Loucy (cell line): ENCODE data around the gene COL8A1.

ENCODE experiments used
- H2AFZ ChIP-seq: fragments of 200-600 bp; sonication (generic); 2 replicates; pipeline ENCODE4 v1.6.0; 2016; ENCODE audit warnings: antibody characterized with exemption, mild to moderate bottlenecking, low read length, moderate library complexity
- H3F3A ChIP-seq: fragments of 200-600 bp; 2 replicates; pipeline ENCODE4 v1.6.0; 2016; ENCODE audit warnings: antibody characterized with exemption, low read depth, mild to moderate bottlenecking
- H3K27me3 ChIP-seq: fragments of 200-600 bp; sonication (generic); 2 replicates; pipeline ENCODE4 v1.6.1; 2014; ENCODE audit warnings: low read length, mild to moderate bottlenecking; ENCODE audit not compliant: insufficient read depth, poor library complexity, severe bottlenecking
- H3K36me3 ChIP-seq: fragments of 200-600 bp; sonication (generic); 2 replicates; pipeline ENCODE4 v1.6.1; 2016; ENCODE audit warnings: low read length; ENCODE audit not compliant: insufficient read depth
- H3K4me1 ChIP-seq: fragments of 200-600 bp; sonication (generic); 2 replicates; pipeline ENCODE4 v1.5.1; 2014; ENCODE audit warnings: low read length, mild to moderate bottlenecking; ENCODE audit not compliant: insufficient read depth, poor library complexity, severe bottlenecking
- H3K4me2 ChIP-seq: fragments of 200-600 bp; sonication (generic); 2 replicates; pipeline ENCODE4 v1.6.0; 2014; ENCODE audit warnings: antibody characterized with exemption, low read length, low read depth, mild to moderate bottlenecking; ENCODE audit not compliant: poor library complexity, severe bottlenecking
- H3K4me3 ChIP-seq: fragments of 200-600 bp; sonication (generic); 2 replicates; pipeline ENCODE4 v1.5.1; 2014; ENCODE audit warnings: low read length, mild to moderate bottlenecking, mixed read lengths; ENCODE audit not compliant: poor library complexity, severe bottlenecking
- H3K79me2 ChIP-seq: fragments of 200-600 bp; sonication (generic); 2 replicates; pipeline ENCODE4 v1.6.1; 2014; ENCODE audit warnings: low read length; ENCODE audit not compliant: insufficient read depth
- H3K9ac ChIP-seq: fragments of 200-600 bp; sonication (generic); 2 replicates; pipeline ENCODE4 v1.6.0; 2014; ENCODE audit warnings: mild to moderate bottlenecking, low read depth, low read length, moderate library complexity; ENCODE audit not compliant: poor library complexity, severe bottlenecking
- H3K9me2 ChIP-seq: fragments of 200-600 bp; sonication (generic); replicated peaks from 2 replicates; pipeline ENCODE4 v1.6.1; 2016; ENCODE audit warnings: low read depth, low read length, mixed read lengths
- H3K9me3 ChIP-seq: fragments of 200-600 bp; sonication (generic); 2 replicates; pipeline ENCODE4 v1.6.1; 2014; ENCODE audit warnings: mild to moderate bottlenecking, antibody characterized with exemption, low read length, low read depth; ENCODE audit not compliant: insufficient read depth
- H4K20me1 ChIP-seq: fragments of 200-600 bp; sonication (generic); 2 replicates; pipeline ENCODE4 v1.6.0; 2014; ENCODE audit warnings: antibody characterized with exemption, low read length, mild to moderate bottlenecking; ENCODE audit not compliant: insufficient read depth, poor library complexity, severe bottlenecking
- EZH2phosphoT487 ChIP-seq: fragments of 200-600 bp; IDR thresholded peaks from 2 replicates; pipeline ENCODE4 v1.6.1; 2018; ENCODE audit warnings: antibody characterized with exemption, mild to moderate bottlenecking, moderate library complexity, borderline replicate concordance
- TF ChIP-seq, protein P1 (sequence below): fragments of 200-600 bp; sonication (generic); conservative IDR thresholded peaks from 2 replicates; pipeline ENCODE4 v1.5.1; 2014; ENCODE audit warnings: mild to moderate bottlenecking, antibody characterized with exemption, low read length

The COL8A1 gene

DNA sequence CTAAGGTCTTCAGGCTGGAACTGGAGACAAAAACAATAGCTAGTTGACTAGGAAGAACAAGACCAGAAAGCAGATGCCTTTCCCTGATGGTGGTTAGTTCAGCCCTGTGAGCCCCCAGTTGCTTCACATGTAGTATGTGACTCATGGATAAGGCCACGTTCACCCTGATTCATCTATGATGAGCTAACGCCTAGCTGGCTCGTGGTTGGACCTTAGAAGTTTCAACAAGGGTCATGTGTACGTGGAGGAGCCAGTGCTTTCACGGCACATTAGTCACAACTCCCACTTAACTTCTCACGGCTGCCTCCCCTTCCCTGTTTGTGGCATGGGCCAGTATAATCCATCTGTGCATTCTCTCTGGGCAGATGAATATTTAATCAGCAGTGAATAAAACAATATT is 20.6 kb downstream of the COL8A1 start:
- Histone ChIP-seq H3K36me3 (no peaks in the 10 kb centered on the region), H3K4me2 (no peak overlapping the region), H3K9me2 (no peaks in the 10 kb centered on the region), H3K4me1 (no peaks in the 10 kb centered on the region), H3K27me3 (no peaks in the 10 kb centered on the region), H3K79me2 (no peaks in the 10 kb centered on the region), H4K20me1 (no peaks in the 10 kb centered on the region), H3F3A (no peaks in the 10 kb centered on the region), H3K9me3 (no peaks in the 10 kb centered on the region), H3K9ac (no peak overlapping the region), H3K4me3 (no peak overlapping the region), H2AFZ (no peak overlapping the region)
- TF ChIP-seq, protein P1, sequence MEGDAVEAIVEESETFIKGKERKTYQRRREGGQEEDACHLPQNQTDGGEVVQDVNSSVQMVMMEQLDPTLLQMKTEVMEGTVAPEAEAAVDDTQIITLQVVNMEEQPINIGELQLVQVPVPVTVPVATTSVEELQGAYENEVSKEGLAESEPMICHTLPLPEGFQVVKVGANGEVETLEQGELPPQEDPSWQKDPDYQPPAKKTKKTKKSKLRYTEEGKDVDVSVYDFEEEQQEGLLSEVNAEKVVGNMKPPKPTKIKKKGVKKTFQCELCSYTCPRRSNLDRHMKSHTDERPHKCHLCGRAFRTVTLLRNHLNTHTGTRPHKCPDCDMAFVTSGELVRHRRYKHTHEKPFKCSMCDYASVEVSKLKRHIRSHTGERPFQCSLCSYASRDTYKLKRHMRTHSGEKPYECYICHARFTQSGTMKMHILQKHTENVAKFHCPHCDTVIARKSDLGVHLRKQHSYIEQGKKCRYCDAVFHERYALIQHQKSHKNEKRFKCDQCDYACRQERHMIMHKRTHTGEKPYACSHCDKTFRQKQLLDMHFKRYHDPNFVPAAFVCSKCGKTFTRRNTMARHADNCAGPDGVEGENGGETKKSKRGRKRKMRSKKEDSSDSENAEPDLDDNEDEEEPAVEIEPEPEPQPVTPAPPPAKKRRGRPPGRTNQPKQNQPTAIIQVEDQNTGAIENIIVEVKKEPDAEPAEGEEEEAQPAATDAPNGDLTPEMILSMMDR: no peak
- no peak for TF ChIP-seq EZH2phosphoT487

DNA sequence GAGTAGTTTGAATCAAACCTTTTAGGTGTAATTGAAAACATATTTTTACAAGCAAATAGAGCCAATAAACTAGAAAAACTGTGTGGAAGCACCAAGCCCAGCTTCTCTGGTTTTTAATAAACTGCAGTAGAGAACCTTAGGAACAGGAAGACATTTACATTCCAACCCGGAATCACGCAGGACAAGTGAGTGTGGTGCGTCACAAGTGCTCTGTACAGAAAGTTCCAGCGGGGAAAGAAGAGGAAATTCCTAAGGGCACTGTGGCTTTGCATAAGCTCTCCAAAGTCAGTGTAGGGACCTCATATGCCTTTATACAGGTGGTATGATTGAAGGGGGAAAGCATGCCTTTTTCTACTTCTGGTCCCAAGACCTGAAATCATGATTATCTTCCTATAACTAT is 21.6 kb downstream of the COL8A1 start:
- no peak overlapping the region for H2AFZ ChIP-seq
- no peaks in the 10 kb centered on the region for H3K27me3 ChIP-seq
- H3F3A ChIP-seq: no peaks in the 10 kb centered on the region
- H3K36me3 ChIP-seq: no peaks in the 10 kb centered on the region
- H3K9me2 ChIP-seq: no peaks in the 10 kb centered on the region
- no peak overlapping the region for H3K9ac ChIP-seq
- no peaks in the 10 kb centered on the region for H3K9me3 ChIP-seq
- no peaks in the 10 kb centered on the region for H4K20me1 ChIP-seq
- no peak overlapping the region for H3K4me2 ChIP-seq
- TF ChIP-seq EZH2phosphoT487: no peak
- TF ChIP-seq, protein P1: no peak
- no peak overlapping the region for H3K4me3 ChIP-seq
- no peaks in the 10 kb centered on the region for H3K79me2 ChIP-seq
- H3K4me1 ChIP-seq: no peaks in the 10 kb centered on the region

DNA sequence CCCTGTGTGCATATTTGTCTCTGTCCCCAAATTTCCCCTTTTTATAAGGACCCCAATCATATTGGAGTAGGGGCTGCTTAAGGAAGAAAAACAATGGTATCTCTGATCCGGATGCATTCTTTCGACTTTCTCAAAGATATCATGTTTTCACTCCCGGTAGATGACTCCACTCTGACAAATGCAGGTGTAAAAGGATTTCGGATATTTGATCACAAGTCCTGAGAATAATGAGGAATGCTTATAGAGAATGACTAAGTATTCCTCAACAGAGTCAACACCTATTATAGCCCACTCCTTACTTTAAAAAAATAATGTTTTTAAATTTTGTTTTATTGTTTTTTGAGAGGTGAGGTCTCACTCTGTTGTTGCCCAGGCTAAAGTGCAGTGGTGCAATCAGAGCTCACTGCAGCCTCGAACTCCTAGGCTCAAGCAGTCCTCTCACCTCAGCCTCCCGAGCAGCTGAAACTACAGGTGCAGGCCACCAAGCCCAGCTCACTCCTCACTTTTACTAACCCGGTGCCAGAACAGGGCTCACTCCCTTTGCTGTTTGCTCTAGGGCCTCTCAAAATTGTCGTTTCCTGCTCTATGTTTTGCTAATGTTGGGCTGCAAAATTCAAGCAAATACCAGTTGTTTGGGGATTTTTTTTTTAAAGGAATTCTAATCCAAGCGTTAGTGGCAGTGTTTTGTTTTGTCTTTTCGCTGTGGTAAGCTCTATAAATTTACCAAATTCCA is 24.6 kb downstream of the COL8A1 start:
- Histone ChIP-seq H3F3A (no peaks in the 10 kb centered on the region), H3K9me3 (no peaks in the 10 kb centered on the region), H3K36me3 (no peaks in the 10 kb centered on the region), H3K4me1 (no peaks in the 10 kb centered on the region), H2AFZ (no peak overlapping the region), H3K4me3 (no peak overlapping the region), H3K9ac (no peak overlapping the region), H3K79me2 (no peaks in the 10 kb centered on the region), H3K4me2 (no peak overlapping the region), H3K9me2 (no peaks in the 10 kb centered on the region), H3K27me3 (no peaks in the 10 kb centered on the region), H4K20me1 (no peaks in the 10 kb centered on the region)
- TF ChIP-seq, protein P1: no peak
- no peak for TF ChIP-seq EZH2phosphoT487
